ENCODE measurements around the gene P2RX1. TPM values are rescaled to one million over a fixed set of nuclear protein-coding genes. Genes with fewer than 3 reads are reported as not detected.

P2RX1 gene
- total RNA-seq, 4 donors from 2014 or later, result 1.2 to 18.8 (median 9.9) TPM

- H3K27me3 ChIP-seq, result no peaks in the 10 kb centered on the region
- no peaks in the 10 kb centered on the region for H3K36me3 ChIP-seq
- no peaks in the 10 kb centered on the region for H3K9me3 ChIP-seq
- TF ChIP-seq POLR2A (IDR thresholded peaks at IDR 0.05), result peak in 1 of 2 donors; percentile 36
- TF ChIP-seq CTCF (IDR thresholded peaks at IDR 0.05), result no peak
- H3K4me3 ChIP-seq, result no peak overlapping the region
- intact Hi-C loops (cut with DNase I; ENCODE audit: low total_unique reads), result no loop called here
- peak; percentile 88 to 95 for DNase-seq
- H3K27ac ChIP-seq, result peak overlapping the region; percentile 96 to 97
- peaks cover 8 to 41% of the 10 kb centered on the region in 2 donors for H3K4me1 ChIP-seq
Measured at GRCh38 chr17:3890082-3890877, 26.0 kb downstream of the P2RX1 start.

- no peaks in the 10 kb centered on the region for H3K9me3 ChIP-seq
- peaks cover 8 to 41% of the 10 kb centered on the region in 2 donors for H3K4me1 ChIP-seq
- no peaks in the 10 kb centered on the region for H3K36me3 ChIP-seq
- intact Hi-C loops (cut with DNase I; ENCODE audit: low total_unique reads), result no loop called here
- DNase-seq, result peak in 1 of 2 donors; percentile 45
- peak overlapping the region; percentile 96 to 97 for H3K27ac ChIP-seq
- TF ChIP-seq POLR2A (IDR thresholded peaks at IDR 0.05), result no peak
- no peak for TF ChIP-seq CTCF (IDR thresholded peaks at IDR 0.05)
- H3K4me3 ChIP-seq, result no peak overlapping the region
- H3K27me3 ChIP-seq, result no peaks in the 10 kb centered on the region
Measured at GRCh38 chr17:3889325-3890012, 26.8 kb downstream of the P2RX1 start.

GRCh38 chr17:3888343-3889171 is 27.7 kb downstream of the P2RX1 start:
- intact Hi-C loops (cut with DNase I; ENCODE audit: low total_unique reads), result no loop called here
- H3K27ac ChIP-seq, result peak overlapping the region; percentile 96 to 97
- H3K4me1 ChIP-seq, result peaks cover 8 to 41% of the 10 kb centered on the region in 2 donors
- no peaks in the 10 kb centered on the region for H3K36me3 ChIP-seq
- peak; percentile 95 to 96 for DNase-seq
- TF ChIP-seq CTCF (IDR thresholded peaks at IDR 0.05) (peak in 1 of 4 experiments; percentile 16), POLR2A (IDR thresholded peaks at IDR 0.05) (peak; percentile 37 to 71)
- H3K9me3 ChIP-seq, result no peaks in the 10 kb centered on the region
- H3K27me3 ChIP-seq, result no peaks in the 10 kb centered on the region
- H3K4me3 ChIP-seq, result no peak overlapping the region

GRCh38 chr17:3887804-3888203 is 28.5 kb downstream of the P2RX1 start:
- no peak for TF ChIP-seq CTCF (IDR thresholded peaks at IDR 0.05)
- no peak for TF ChIP-seq POLR2A (IDR thresholded peaks at IDR 0.05)
- H3K4me1 ChIP-seq, result peaks cover 8 to 41% of the 10 kb centered on the region in 2 donors
- peak overlapping the region; percentile 96 to 97 for H3K27ac ChIP-seq
- no peaks in the 10 kb centered on the region for H3K36me3 ChIP-seq
- no peaks in the 10 kb centered on the region for H3K9me3 ChIP-seq
- no peak for DNase-seq
- H3K27me3 ChIP-seq, result no peaks in the 10 kb centered on the region
- H3K4me3 ChIP-seq, result no peak overlapping the region
- intact Hi-C loops (cut with DNase I; ENCODE audit: low total_unique reads), result no loop called here

Measured in uterus (tissue), 4 donors.